Testis (tissue), 3 donors: ENCODE data around the gene AP2A2. TPM values are rescaled to one million over a fixed set of nuclear protein-coding genes. Genes with fewer than 3 reads are reported as not detected.

Experiments
- DNase-seq: peaks from one replicate; pipeline ENCODE4 v3.0.0-alpha.2; 2019
- H3K27ac ChIP-seq, 2 donors: fragments of 200-600 bp; sonication (generic); one replicate each; pipeline ENCODE4 v1.5.1; 2019
- H3K27me3 ChIP-seq: fragments of 200-600 bp; sonication (generic); one replicate; pipeline ENCODE4 v1.5.1; 2019
- H3K36me3 ChIP-seq: fragments of 200-600 bp; sonication (generic); one replicate; pipeline ENCODE4 v1.5.1; 2017; ENCODE audit warnings: low read depth; ENCODE audit errors: missing control alignments
- H3K4me1 ChIP-seq: fragments of 200-600 bp; sonication (generic); one replicate; pipeline ENCODE4 v1.5.1; 2019
- H3K4me3 ChIP-seq, 2 donors: fragments of 200-600 bp; sonication (generic); one replicate each; pipeline ENCODE4 v1.5.1; 2017 to 2019
- H3K9me3 ChIP-seq: fragments of 200-600 bp; sonication (generic); one replicate; pipeline ENCODE4 v1.5.1; 2017
- CTCF ChIP-seq, 3 experiments: fragments of 450-650 bp in 2 of 3; fragments of 200-600 bp in 1 of 3; sonication (generic) in 1 of 3; IDR thresholded peaks; one replicate each; pipeline ENCODE4 v1.5.1; 2016 to 2019; ENCODE audit warnings: antibody characterized with exemption in 3 of 3, mild to moderate bottlenecking in 2 of 3, moderate library complexity in 1 of 3
- POLR2A ChIP-seq: fragments of 450-650 bp; IDR thresholded peaks from one replicate; pipeline ENCODE4 v1.6.1; 2017; ENCODE audit warnings: antibody characterized with exemption, mild to moderate bottlenecking, moderate library complexity
- WGBS, 2 donors: methylation state at CpG; one replicate each; pipeline ENCODE4 v1.1.5; 2018; 5-methylcytosine and 5-hydroxymethylcytosine counted together
- intact Hi-C: fragments of 100-400 bp; cut with DNase I; formaldehyde crosslinking; loops from one replicate; pipeline ENCODE4 v1.15.1; 2023; ENCODE audit warnings: low total_unique reads
- polyA plus RNA-seq: library from polyadenylated mRNA; stranded (reverse); fragments of 350-450 nt; fragmentation: Illumina TruSeq; extraction: RNeasy Lipid Tissue Mini Kit (QIAGEN cat#74804); gene quantifications from one replicate; pipeline ENCODE4 v1.2.3, GENCODE V29; 2014; ENCODE audit warnings: low read depth, low replicate concordance; ENCODE audit not compliant: insufficient read depth
- total RNA-seq, 2 donors: library from RNA; depleted of rRNA; stranded (reverse); fragments of >200 nt; gene quantifications; one replicate each; pipeline ENCODE4 v1.2.3, GENCODE V29; 2016

The AP2A2 gene
- total and polyA plus RNA-seq, 3 donors from 2014 or later = 82.0 to 106 (median 95.0) TPM

GRCh38 chr11:1027483-1028290, 102.0 kb downstream of the AP2A2 start:
- no peak for DNase-seq
- no peaks in the 10 kb centered on the region for H3K27me3 ChIP-seq
- H3K4me3 ChIP-seq = no peak overlapping the region
- no peaks in the 10 kb centered on the region for H3K4me1 ChIP-seq
- TF ChIP-seq CTCF (IDR thresholded peaks at IDR 0.05) (no peak), POLR2A (no peak)
- H3K27ac ChIP-seq = no peak overlapping the region
- H3K36me3 ChIP-seq = no peaks in the 10 kb centered on the region
- intact Hi-C loops = no loop called here
- 93 to 96% methylated on average over 15 to 29 of the region's 36 CpGs for WGBS, 2 donors
- no peaks in the 10 kb centered on the region for H3K9me3 ChIP-seq

GRCh38 chr11:1028291-1028540, 102.5 kb downstream of the AP2A2 start:
- Histone ChIP-seq H3K27me3 (no peaks in the 10 kb centered on the region), H3K4me1 (no peaks in the 10 kb centered on the region), H3K36me3 (no peaks in the 10 kb centered on the region), H3K9me3 (no peaks in the 10 kb centered on the region), H3K4me3 (no peak overlapping the region), H3K27ac (no peak overlapping the region)
- 80 to 89% methylated on average over 1 to 17 of the region's 17 CpGs for WGBS, 2 donors
- no peak for TF ChIP-seq CTCF (IDR thresholded peaks at IDR 0.05)
- no peak for TF ChIP-seq POLR2A
- intact Hi-C loops = no loop called here
- DNase-seq = no peak

- no peak overlapping the region for H3K27ac ChIP-seq
- intact Hi-C loops = no loop called here
- H3K27me3 ChIP-seq = no peaks in the 10 kb centered on the region
- DNase-seq = no peak
- TF ChIP-seq POLR2A = no peak
- no peak for TF ChIP-seq CTCF (IDR thresholded peaks at IDR 0.05)
- no peaks in the 10 kb centered on the region for H3K4me1 ChIP-seq
- H3K4me3 ChIP-seq = no peak overlapping the region
- 96% methylated on average over 14 of the region's 14 CpGs; no CpG with 5 or more reads in 1 of the 2 donors for WGBS, 2 donors
- no peaks in the 10 kb centered on the region for H3K36me3 ChIP-seq
- no peaks in the 10 kb centered on the region for H3K9me3 ChIP-seq
Observed at GRCh38 chr11:1028616-1029015, 102.9 kb downstream of the AP2A2 start.

GRCh38 chr11:1029051-1029450, 103.4 kb downstream of the AP2A2 start:
- H3K4me3 ChIP-seq = no peak overlapping the region
- no peak overlapping the region for H3K27ac ChIP-seq
- no peak for TF ChIP-seq CTCF (IDR thresholded peaks at IDR 0.05)
- no peak for TF ChIP-seq POLR2A
- WGBS, 2 donors = 90 to 100% methylated on average over 1 to 24 of the region's 25 CpGs
- no peaks in the 10 kb centered on the region for H3K9me3 ChIP-seq
- DNase-seq = no peak
- no peaks in the 10 kb centered on the region for H3K36me3 ChIP-seq
- no peaks in the 10 kb centered on the region for H3K27me3 ChIP-seq
- H3K4me1 ChIP-seq = no peaks in the 10 kb centered on the region
- intact Hi-C loops = no loop called here

GRCh38 chr11:1029654-1030053, 104.0 kb downstream of the AP2A2 start:
- no peak overlapping the region for H3K4me3 ChIP-seq
- no peaks in the 10 kb centered on the region for H3K9me3 ChIP-seq
- H3K27ac ChIP-seq = no peak overlapping the region
- H3K27me3 ChIP-seq = no peaks in the 10 kb centered on the region
- H3K36me3 ChIP-seq = no peaks in the 10 kb centered on the region
- 60 to 63% methylated on average over 3 to 16 of the region's 16 CpGs for WGBS, 2 donors
- TF ChIP-seq POLR2A (no peak), CTCF (IDR thresholded peaks at IDR 0.05) (no peak)
- no peaks in the 10 kb centered on the region for H3K4me1 ChIP-seq
- intact Hi-C loops = no loop called here
- DNase-seq = no peak
